ENCODE results near the gene PKNOX2.
"Not testable (repeated sequence)": the region's sequence is repeated elsewhere in the genome, so short reads cannot be mapped to it uniquely, and the experiment has no call there.

The PKNOX2 gene

DNA sequence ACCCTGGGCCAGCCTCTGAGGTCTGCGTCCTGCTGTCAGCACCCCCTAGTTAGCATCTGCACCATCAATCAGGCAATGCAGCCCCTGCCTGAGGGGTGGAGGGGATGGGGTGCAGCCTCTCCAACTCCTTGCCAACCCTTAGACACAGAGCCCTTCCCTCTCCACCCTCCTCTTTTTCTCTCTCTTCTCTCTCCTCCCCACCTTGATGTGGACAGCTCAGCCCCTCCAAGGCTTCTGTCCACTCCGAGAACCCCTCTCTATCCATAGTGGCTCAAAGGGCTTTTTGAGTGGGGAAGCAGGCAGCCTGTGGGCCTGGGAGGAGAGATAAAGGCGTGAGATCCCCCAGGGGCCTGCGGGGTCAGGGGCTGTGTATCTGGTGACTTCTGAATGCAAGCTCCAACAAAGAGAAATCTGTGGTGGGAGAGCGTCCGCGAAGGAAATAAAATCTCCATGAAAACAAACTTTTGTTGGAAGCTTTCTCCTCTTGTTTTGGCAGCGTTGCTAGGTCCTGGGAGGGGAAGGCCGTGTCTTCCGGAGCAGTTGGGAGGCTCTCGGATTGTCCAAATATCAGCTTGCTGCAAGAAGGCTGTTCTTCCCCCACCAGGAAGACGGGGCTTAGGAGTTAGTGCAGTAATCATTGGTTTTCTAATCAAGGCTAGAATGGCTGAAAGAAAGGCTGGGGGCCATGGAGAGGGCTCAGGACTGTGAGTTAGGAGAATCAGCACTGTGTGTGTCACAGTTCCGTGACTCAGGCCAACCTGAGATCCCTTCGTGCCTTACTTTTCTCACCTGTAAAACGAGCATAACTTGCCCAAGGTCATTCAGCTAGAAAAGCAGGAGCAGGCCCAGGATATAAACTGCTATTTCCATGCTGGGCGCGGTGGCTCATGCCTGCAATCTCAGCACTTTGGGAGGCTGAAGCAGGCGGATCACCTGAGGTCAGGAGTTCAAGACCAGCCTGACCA lies 50.3 kb downstream of the PKNOX2 start:
- peaks cover 0 to 3% (median 0%) of the 10 kb centered on the region in 5 donors for H3K27me3 ChIP-seq (ENCODE audit: control insufficient read depth in 5 of 5, insufficient read depth in 4 of 5, low read length in 5 of 5)
- H3K9me3 ChIP-seq (ENCODE audit: control insufficient read depth in 5 of 5, low read length in 5 of 5) = no peaks in the 10 kb centered on the region
- peaks cover 4 to 34% (median 29%) of the 10 kb centered on the region in 5 donors for H3K4me1 ChIP-seq (ENCODE audit: control insufficient read depth in 5 of 5, insufficient read depth in 5 of 5, low read length in 5 of 5)
- no peak overlapping the region for H3K4me3 ChIP-seq (ENCODE audit: low read depth in 1 of 5, low read length in 5 of 5)
- H3K27ac ChIP-seq (ENCODE audit: low read depth, low read length) = no peak overlapping the region
- H3K9ac ChIP-seq (ENCODE audit: low read length in 5 of 5) = peak overlapping the region in 1 of 5 donors; percentile 9
- no peaks in the 10 kb centered on the region for H3K36me3 ChIP-seq (ENCODE audit: control insufficient read depth in 5 of 5, insufficient read depth in 5 of 5, low read length in 5 of 5)

DNA sequence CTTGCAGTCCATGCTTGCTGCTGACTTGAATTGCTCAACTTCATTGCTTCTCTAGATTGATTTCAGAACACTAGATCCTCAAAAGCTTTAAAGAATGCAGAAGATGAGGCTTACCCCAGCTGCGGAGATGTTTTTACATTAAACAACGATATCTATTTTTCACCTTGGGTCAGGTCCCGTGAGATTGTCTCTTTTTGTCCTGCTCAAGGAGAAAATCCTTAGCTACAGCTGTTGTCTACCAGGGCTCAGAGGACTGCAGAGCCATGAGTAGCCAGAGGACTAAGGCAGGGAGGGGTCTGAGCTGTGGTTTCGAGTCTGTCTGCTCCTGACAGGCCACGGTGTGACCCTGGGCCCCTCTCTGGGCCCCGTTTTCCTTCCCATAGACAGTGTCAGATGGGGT lies 51.4 kb downstream of the PKNOX2 start:
- Histone ChIP-seq H3K9me3 (ENCODE audit: control insufficient read depth in 5 of 5, low read length in 5 of 5) (no peaks in the 10 kb centered on the region), H3K36me3 (ENCODE audit: control insufficient read depth in 5 of 5, insufficient read depth in 5 of 5, low read length in 5 of 5) (no peaks in the 10 kb centered on the region), H3K4me3 (ENCODE audit: low read depth in 1 of 5, low read length in 5 of 5) (no peak overlapping the region), H3K27ac (ENCODE audit: low read depth, low read length) (no peak overlapping the region), H3K27me3 (ENCODE audit: control insufficient read depth in 5 of 5, insufficient read depth in 4 of 5, low read length in 5 of 5) (peaks cover 0 to 3% (median 0%) of the 10 kb centered on the region in 5 donors), H3K9ac (ENCODE audit: low read length in 5 of 5) (no peak overlapping the region), H3K4me1 (ENCODE audit: control insufficient read depth in 5 of 5, insufficient read depth in 5 of 5, low read length in 5 of 5) (peaks cover 4 to 33% (median 29%) of the 10 kb centered on the region in 5 donors)

- peaks cover 0 to 3% (median 0%) of the 10 kb centered on the region in 5 donors for H3K27me3 ChIP-seq (ENCODE audit: control insufficient read depth in 5 of 5, insufficient read depth in 4 of 5, low read length in 5 of 5)
- H3K36me3 ChIP-seq (ENCODE audit: control insufficient read depth in 5 of 5, insufficient read depth in 5 of 5, low read length in 5 of 5) = no peaks in the 10 kb centered on the region
- H3K27ac ChIP-seq (ENCODE audit: low read depth, low read length) = no peak overlapping the region
- no peak overlapping the region for H3K9ac ChIP-seq (ENCODE audit: low read length in 5 of 5)
- H3K4me1 ChIP-seq (ENCODE audit: control insufficient read depth in 5 of 5, insufficient read depth in 5 of 5, low read length in 5 of 5) = peaks cover 4 to 24% (median 23%) of the 10 kb centered on the region in 5 donors
- no peak overlapping the region for H3K4me3 ChIP-seq (ENCODE audit: low read depth in 1 of 5, low read length in 5 of 5)
- no peaks in the 10 kb centered on the region for H3K9me3 ChIP-seq (ENCODE audit: control insufficient read depth in 5 of 5, low read length in 5 of 5)
Measured at GRCh38 chr11:125218336-125218735, 53.8 kb downstream of the PKNOX2 start.

- H3K4me1 ChIP-seq (ENCODE audit: control insufficient read depth in 5 of 5, insufficient read depth in 5 of 5, low read length in 5 of 5) = peaks cover 0 to 17% (median 7%) of the 10 kb centered on the region in 5 donors
- no peak overlapping the region for H3K9ac ChIP-seq (ENCODE audit: low read length in 5 of 5)
- H3K4me3 ChIP-seq (ENCODE audit: low read depth in 1 of 5, low read length in 5 of 5) = no peak overlapping the region
- no peaks in the 10 kb centered on the region for H3K27me3 ChIP-seq (ENCODE audit: control insufficient read depth in 5 of 5, insufficient read depth in 4 of 5, low read length in 5 of 5)
- no peaks in the 10 kb centered on the region for H3K9me3 ChIP-seq (ENCODE audit: control insufficient read depth in 5 of 5, low read length in 5 of 5)
- no peak overlapping the region for H3K27ac ChIP-seq (ENCODE audit: low read depth, low read length)
- H3K36me3 ChIP-seq (ENCODE audit: control insufficient read depth in 5 of 5, insufficient read depth in 5 of 5, low read length in 5 of 5) = no peaks in the 10 kb centered on the region
Measured at GRCh38 chr11:125221461-125221860, 56.9 kb downstream of the PKNOX2 start.

GRCh38 chr11:125222494-125222893 lies 57.9 kb downstream of the PKNOX2 start:
- no peak overlapping the region for H3K27ac ChIP-seq (ENCODE audit: low read depth, low read length)
- H3K4me3 ChIP-seq (ENCODE audit: low read depth in 1 of 5, low read length in 5 of 5) = no peak overlapping the region
- no peaks in the 10 kb centered on the region for H3K9me3 ChIP-seq (ENCODE audit: control insufficient read depth in 5 of 5, low read length in 5 of 5)
- H3K36me3 ChIP-seq (ENCODE audit: control insufficient read depth in 5 of 5, insufficient read depth in 5 of 5, low read length in 5 of 5) = no peaks in the 10 kb centered on the region
- H3K9ac ChIP-seq (ENCODE audit: low read length in 5 of 5) = no peak overlapping the region
- peaks cover 0 to 18% (median 3%) of the 10 kb centered on the region in 5 donors for H3K4me1 ChIP-seq (ENCODE audit: control insufficient read depth in 5 of 5, insufficient read depth in 5 of 5, low read length in 5 of 5)
- no peaks in the 10 kb centered on the region for H3K27me3 ChIP-seq (ENCODE audit: control insufficient read depth in 5 of 5, insufficient read depth in 4 of 5, low read length in 5 of 5)

GRCh38 chr11:125223161-125223560 lies 58.6 kb downstream of the PKNOX2 start:
- not testable (repeated sequence) for H3K9me3 ChIP-seq (ENCODE audit: control insufficient read depth in 5 of 5, low read length in 5 of 5); H3K9ac ChIP-seq (ENCODE audit: low read length in 5 of 5); H3K36me3 ChIP-seq (ENCODE audit: control insufficient read depth in 5 of 5, insufficient read depth in 5 of 5, low read length in 5 of 5); H3K27me3 ChIP-seq (ENCODE audit: control insufficient read depth in 5 of 5, insufficient read depth in 4 of 5, low read length in 5 of 5); H3K27ac ChIP-seq (ENCODE audit: low read depth, low read length); H3K4me3 ChIP-seq (ENCODE audit: low read depth in 1 of 5, low read length in 5 of 5)
- peaks cover 0 to 18% (median 3%) of the 10 kb centered on the region in 5 donors for H3K4me1 ChIP-seq (ENCODE audit: control insufficient read depth in 5 of 5, insufficient read depth in 5 of 5, low read length in 5 of 5)

GRCh38 chr11:125223901-125224361 lies 59.4 kb downstream of the PKNOX2 start:
- Histone ChIP-seq H3K27ac (ENCODE audit: low read depth, low read length) (no peak overlapping the region), H3K27me3 (ENCODE audit: control insufficient read depth in 5 of 5, insufficient read depth in 4 of 5, low read length in 5 of 5) (no peaks in the 10 kb centered on the region), H3K9me3 (ENCODE audit: control insufficient read depth in 5 of 5, low read length in 5 of 5) (no peaks in the 10 kb centered on the region), H3K4me1 (ENCODE audit: control insufficient read depth in 5 of 5, insufficient read depth in 5 of 5, low read length in 5 of 5) (peaks cover 0 to 18% (median 3%) of the 10 kb centered on the region in 5 donors), H3K4me3 (ENCODE audit: low read depth in 1 of 5, low read length in 5 of 5) (no peak overlapping the region), H3K36me3 (ENCODE audit: control insufficient read depth in 5 of 5, insufficient read depth in 5 of 5, low read length in 5 of 5) (no peaks in the 10 kb centered on the region), H3K9ac (ENCODE audit: low read length in 5 of 5) (no peak overlapping the region)

DNA sequence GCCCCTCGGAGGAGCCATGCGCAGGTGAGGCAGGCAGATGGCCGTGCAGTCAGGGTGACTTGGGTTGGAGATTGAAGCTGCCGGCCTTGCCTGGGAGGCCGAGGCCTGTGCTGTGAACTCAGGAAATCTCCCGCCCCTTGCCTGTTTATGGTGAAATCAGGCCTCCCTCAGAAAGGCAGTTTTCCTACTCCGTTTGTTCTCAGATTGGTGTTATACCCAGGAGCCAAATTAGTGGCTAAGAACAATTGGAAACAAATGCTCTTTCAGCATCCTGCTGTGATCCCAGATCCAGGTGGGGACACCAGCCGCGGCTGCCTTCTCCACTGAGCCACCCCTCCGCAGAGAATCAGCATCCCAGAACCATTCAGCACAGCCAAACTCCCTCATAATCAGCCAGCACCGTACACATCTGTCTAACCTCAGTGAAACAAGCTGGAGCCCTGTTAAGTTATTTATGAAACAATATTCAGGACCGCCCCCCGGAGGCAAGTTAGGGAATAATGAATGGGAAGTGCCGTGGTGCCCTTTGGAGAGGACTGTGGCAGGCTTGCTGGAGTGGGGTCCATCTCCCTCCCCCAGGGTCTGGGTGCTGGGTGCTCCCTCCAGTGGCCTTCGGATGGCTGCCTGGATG lies 60.0 kb downstream of the PKNOX2 start:
- no peak overlapping the region for H3K4me3 ChIP-seq (ENCODE audit: low read depth in 1 of 5, low read length in 5 of 5)
- no peaks in the 10 kb centered on the region for H3K36me3 ChIP-seq (ENCODE audit: control insufficient read depth in 5 of 5, insufficient read depth in 5 of 5, low read length in 5 of 5)
- H3K4me1 ChIP-seq (ENCODE audit: control insufficient read depth in 5 of 5, insufficient read depth in 5 of 5, low read length in 5 of 5) = peaks cover 0 to 18% (median 3%) of the 10 kb centered on the region in 5 donors
- no peak overlapping the region for H3K27ac ChIP-seq (ENCODE audit: low read depth, low read length)
- H3K9ac ChIP-seq (ENCODE audit: low read length in 5 of 5) = no peak overlapping the region
- H3K9me3 ChIP-seq (ENCODE audit: control insufficient read depth in 5 of 5, low read length in 5 of 5) = no peaks in the 10 kb centered on the region
- H3K27me3 ChIP-seq (ENCODE audit: control insufficient read depth in 5 of 5, insufficient read depth in 4 of 5, low read length in 5 of 5) = no peaks in the 10 kb centered on the region

DNA sequence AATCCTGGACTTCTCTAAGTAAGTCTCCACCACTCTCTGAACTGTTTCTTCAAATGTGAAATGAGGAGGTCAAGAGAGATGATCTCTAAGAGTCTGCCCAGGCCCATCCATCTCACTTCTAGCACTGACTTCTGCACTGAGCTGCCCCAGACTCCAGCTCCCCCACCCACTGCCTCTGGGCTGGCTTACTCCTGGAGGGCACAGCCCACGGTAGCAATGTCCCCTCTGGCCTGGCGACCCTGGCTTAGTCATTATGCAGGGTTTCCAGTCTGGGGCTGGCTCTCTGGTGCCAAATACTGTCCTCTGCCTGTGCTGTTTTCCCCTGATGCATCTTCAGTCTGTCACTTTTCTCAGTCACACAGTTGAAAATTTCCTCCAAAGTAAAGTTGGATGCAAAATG lies 60.9 kb downstream of the PKNOX2 start:
- Histone ChIP-seq H3K27me3 (ENCODE audit: control insufficient read depth in 5 of 5, insufficient read depth in 4 of 5, low read length in 5 of 5) (no peaks in the 10 kb centered on the region), H3K36me3 (ENCODE audit: control insufficient read depth in 5 of 5, insufficient read depth in 5 of 5, low read length in 5 of 5) (no peaks in the 10 kb centered on the region), H3K9me3 (ENCODE audit: control insufficient read depth in 5 of 5, low read length in 5 of 5) (no peaks in the 10 kb centered on the region), H3K4me1 (ENCODE audit: control insufficient read depth in 5 of 5, insufficient read depth in 5 of 5, low read length in 5 of 5) (peaks cover 0 to 18% (median 3%) of the 10 kb centered on the region in 5 donors), H3K4me3 (ENCODE audit: low read depth in 1 of 5, low read length in 5 of 5) (no peak overlapping the region), H3K9ac (ENCODE audit: low read length in 5 of 5) (no peak overlapping the region), H3K27ac (ENCODE audit: low read depth, low read length) (no peak overlapping the region)

DNA sequence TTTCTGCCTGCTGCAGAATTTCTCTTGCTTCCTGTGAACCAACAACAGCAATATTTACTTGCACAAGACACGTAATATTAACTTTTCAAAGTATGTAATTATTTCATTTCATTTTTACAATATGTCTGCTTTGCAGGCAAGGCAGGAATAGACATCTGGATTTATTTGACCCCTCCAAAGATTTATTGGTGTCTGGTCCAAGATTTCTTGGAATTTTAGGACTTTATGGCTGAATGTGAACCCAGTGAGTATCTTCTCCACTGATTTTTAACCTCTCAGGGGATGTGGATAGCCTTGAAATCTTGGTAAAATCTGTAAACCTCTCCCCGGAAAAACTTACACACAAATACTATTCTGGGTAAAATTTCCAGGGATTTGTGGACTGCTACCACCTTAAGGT lies 61.5 kb downstream of the PKNOX2 start:
- H3K9me3 ChIP-seq (ENCODE audit: control insufficient read depth in 5 of 5, low read length in 5 of 5) = no peaks in the 10 kb centered on the region
- H3K36me3 ChIP-seq (ENCODE audit: control insufficient read depth in 5 of 5, insufficient read depth in 5 of 5, low read length in 5 of 5) = no peaks in the 10 kb centered on the region
- no peak overlapping the region for H3K9ac ChIP-seq (ENCODE audit: low read length in 5 of 5)
- no peak overlapping the region for H3K27ac ChIP-seq (ENCODE audit: low read depth, low read length)
- H3K27me3 ChIP-seq (ENCODE audit: control insufficient read depth in 5 of 5, insufficient read depth in 4 of 5, low read length in 5 of 5) = no peaks in the 10 kb centered on the region
- no peak overlapping the region for H3K4me3 ChIP-seq (ENCODE audit: low read depth in 1 of 5, low read length in 5 of 5)
- H3K4me1 ChIP-seq (ENCODE audit: control insufficient read depth in 5 of 5, insufficient read depth in 5 of 5, low read length in 5 of 5) = peaks cover 0 to 18% (median 3%) of the 10 kb centered on the region in 5 donors

All from subcutaneous abdominal adipose tissue (tissue), 5 donors.